GM19193 (cell line): ENCODE measurements around the gene IGSF22.

Experiments
- POLR2A ChIP-seq: IDR thresholded peaks from 4 replicates; pipeline ENCODE4 v1.6.1; 2011; ENCODE audit not compliant: insufficient read depth, insufficient read length; ENCODE audit errors: extremely low read depth

Gene IGSF22

DNA sequence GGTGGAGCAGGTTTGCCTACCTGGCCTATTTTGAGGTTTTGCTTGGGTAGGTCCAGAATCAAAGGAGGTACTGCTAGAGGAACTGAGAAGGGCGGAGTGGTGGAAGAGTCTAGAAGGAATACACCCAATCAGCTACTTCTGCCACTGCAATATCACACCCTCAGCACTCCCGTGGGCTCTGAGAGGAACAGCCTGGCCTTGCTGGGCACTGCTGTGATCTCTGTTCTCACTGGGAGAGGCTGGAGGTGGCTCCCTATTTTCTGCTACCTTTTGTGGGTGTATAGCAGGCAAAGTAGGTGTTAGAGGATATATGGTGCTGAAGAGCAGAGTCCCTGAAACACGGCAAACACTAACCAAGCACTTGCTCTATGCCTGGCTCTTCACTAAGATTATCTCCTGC, 25.0 kb upstream of the IGSF22 start:
- TF ChIP-seq POLR2A: no peak

DNA sequence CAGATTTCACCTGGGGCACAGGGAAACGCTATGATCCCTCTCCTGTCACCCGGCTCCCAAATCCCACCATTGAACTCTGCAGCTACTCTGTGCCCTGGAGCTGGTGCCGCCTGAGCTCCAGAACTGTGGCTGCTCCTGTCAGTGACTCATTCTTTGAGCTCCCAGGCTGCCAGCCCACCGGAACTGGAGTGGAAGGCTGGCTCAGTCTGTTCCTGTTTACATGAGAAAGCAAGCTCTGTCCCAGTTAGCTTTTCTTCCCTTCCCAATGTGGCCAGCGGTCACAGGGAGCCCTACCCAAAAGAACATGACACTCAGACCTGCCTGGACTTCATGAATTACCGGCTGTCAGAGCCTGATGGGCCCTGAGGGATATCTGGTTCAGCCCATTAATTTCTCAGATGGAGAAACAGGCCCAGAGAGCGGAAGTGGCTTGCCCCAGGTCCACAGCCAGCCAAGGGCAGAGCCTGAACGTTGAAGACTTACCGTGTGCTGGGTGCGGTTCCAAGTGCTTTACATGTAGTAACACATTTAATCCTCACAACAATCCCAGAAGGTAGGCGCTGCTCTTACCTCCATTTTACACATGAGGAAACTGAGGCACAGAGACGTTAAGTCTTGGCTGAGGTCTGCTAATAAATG, 23.8 kb upstream of the IGSF22 start:
- TF ChIP-seq POLR2A: no peak

DNA sequence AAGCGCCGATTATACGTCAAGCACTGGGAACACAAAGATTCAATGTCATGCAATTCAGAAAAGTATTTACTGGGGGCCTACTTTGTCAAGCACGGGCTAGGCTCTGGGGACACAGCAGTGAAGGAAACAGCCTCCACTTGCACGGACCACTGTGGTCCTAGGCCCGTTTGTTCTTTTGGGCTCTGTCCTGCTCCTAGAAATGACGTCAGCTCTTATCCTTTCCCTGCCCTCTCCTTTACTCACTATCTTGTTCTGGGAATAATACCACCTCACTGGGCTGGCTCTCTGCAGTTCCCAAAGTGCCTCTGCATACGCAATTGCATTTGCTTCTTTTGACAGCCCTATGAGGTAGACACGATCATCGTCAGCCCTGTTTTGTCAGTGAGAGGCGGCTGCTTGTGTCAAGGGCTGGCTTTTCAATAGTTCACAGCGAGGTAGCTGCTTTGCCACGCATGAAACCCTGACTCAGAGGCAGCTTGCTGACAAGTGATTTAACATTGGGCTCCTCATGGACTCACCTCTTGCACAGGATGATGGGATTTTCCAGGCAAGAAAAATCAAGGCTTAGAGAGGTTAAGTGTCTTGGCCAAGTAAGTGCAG, 22.9 kb upstream of the IGSF22 start:
- no peak for TF ChIP-seq POLR2A

DNA sequence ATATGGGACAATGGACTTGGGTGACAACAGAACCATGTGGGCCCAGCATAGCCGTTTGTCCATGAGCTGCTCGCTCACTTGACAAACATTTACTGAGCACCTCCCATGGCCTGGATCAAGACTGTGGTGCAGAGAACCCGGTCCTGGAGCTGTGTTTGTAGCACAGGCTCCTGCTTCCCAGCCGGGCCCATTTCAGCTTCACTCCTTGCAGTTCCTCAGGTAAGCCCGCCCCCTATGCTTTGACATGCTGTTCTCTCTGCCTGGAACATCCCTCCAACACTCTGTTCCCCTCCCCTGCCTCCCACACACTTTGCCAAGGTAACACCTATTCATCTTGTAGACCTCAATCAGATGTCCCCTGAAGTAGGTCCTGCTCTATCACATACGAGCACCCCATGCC, 19.3 kb upstream of the IGSF22 start:
- no peak for TF ChIP-seq POLR2A

DNA sequence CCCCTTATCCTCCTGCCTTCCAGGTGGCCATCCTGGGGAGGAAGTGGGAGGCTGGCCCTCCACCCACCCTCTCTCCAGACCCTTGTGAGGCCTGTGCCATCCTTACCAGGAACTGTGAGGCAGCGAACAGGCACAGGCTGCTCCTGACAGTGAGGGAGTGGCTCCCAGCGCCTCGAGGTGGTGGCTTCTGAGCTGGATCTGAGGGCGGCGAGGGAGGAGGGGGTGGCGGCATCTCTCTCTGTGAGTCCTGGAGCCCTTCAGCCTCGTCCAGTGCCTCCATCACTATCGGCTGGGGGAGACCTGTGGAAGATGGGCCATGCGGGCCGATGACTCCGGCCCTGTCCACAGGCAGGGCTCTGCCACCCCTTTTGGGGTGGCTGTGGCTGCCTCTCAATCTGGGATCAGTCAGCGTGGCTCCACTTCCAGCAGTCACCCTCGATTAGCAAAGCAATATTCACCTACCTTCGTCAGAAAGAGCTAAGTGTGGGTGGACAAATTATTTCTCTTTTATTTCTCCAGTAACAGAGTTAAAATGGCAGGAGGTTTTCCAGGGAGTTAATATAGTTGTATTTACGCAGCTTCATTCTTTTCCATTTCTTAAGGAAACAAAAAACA, 18.0 kb upstream of the IGSF22 start:
- no peak for TF ChIP-seq POLR2A

DNA sequence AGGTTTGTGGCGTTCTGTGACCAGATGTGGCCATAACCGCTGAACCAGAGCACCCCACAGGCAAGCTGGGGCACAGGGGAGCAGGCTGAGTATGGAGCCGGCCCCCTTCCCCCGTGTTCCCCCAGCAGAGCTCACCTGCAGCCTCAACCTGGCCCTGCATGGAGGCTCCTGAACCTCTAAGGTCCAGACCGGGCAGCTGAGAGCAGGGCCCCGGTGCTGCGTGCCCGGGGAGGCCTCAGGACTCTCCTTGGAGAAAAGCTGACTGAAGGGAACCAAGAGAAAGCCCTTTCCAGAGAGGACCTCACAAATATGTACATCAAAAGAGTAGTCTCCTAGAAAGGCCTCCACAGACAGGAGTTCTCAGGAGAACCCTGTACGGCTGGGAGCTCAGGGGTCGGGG, 17.4 kb upstream of the IGSF22 start:
- TF ChIP-seq POLR2A: no peak

DNA sequence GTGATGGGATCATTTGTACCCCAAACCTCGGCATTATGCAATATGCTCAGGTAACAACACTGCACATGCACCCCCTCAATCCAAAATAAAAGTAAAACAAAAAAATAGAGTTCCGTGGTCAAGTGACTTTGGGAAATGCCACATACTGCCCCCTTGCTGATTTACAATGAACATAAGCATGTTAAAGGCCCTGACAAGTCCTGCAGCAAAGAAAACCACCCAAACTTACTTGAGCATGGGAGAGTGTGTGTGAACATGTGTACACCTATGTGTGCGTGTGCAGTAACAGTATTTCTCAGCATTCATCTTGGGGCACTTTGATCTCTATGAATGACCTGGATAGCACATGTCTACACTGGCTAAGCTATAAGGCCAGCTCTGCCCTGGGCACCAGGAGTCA, 15.8 kb upstream of the IGSF22 start:
- no peak for TF ChIP-seq POLR2A

DNA sequence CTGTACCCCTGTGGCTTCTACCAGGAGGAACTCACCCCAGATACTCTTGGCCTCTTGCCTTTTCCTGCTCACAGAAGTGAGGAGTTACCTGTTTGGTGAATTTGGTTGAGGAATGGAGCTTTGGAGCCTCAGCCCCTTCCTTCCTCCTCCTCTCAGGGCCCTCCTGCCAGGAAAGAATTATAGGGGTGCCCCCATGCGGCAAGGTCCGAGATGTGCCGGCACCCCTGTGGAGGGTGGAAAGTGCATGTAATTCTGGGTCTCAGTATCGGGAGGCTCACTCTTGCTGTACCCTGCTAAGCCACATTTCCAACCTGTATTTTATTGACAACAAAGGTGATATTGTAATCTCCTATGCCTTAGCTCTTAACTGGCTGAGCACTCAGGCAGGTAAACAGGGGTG, 13.7 kb upstream of the IGSF22 start:
- TF ChIP-seq POLR2A: no peak

DNA sequence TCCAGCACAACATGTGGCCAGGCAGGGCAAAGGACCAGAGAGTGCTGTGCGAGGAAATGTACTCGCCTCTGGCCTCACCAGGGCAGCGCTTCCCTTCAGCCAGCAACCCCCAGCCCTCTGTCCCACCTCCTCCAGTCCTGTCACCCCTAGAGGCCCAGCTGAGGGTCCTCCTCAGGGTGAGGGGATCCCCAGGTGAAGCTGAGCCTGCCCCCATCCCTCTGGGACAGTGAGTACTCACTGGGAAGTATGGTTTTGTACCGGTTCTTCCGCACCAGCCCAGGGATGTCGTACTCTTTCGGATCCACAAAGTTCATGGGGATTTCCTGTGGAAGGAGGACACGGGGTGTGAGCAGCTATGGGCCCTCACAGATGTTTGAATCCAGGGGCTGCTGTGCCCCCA, 11.7 kb upstream of the IGSF22 start:
- no peak for TF ChIP-seq POLR2A

DNA sequence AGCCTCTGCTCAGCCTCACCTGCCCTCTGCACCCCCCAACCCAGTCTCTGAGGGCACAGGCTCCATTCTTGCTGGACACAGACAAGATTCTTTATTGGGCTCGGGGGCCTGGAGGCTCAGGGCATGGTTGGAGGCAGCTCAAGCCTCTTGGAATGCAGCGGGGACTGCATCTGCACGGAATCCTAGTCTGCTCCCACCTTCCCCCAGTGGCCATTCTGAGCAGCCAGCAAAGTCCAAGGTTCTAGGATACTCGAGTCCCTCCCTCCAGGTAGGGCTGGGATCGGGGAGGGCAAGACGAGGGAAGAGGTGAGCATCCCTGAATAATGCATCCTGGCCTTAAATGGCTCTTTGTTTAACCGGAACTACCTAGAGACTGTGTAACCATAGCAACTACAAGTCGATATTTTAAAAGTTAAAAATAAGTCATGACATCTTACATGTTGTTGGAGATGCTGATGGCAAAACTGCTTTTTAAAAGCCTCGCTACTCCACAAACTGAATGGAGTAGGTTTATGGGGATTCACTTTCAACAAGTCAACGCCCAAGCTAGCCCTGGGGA, 10.7 kb upstream of the IGSF22 start:
- TF ChIP-seq POLR2A: no peak

DNA sequence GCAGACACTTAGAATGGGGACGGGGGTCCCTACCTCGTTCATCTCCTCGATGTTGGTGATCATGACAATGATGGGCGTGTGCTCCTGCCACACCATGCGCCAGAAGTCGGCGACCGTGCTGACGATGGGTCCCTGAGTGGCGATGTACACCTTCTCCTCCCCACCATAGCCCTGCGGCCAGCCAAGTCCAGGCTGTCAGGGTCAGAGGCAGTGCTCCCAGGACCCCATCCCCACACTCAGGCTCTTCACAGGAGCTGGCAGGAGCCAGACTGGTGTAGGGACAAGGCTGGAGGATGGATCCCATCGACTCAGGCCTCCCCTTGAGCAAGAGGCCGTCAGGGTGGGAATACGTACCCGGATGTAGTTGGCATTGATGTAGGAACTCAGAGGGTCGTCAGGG, 7.2 kb upstream of the IGSF22 start:
- TF ChIP-seq POLR2A: no peak

DNA sequence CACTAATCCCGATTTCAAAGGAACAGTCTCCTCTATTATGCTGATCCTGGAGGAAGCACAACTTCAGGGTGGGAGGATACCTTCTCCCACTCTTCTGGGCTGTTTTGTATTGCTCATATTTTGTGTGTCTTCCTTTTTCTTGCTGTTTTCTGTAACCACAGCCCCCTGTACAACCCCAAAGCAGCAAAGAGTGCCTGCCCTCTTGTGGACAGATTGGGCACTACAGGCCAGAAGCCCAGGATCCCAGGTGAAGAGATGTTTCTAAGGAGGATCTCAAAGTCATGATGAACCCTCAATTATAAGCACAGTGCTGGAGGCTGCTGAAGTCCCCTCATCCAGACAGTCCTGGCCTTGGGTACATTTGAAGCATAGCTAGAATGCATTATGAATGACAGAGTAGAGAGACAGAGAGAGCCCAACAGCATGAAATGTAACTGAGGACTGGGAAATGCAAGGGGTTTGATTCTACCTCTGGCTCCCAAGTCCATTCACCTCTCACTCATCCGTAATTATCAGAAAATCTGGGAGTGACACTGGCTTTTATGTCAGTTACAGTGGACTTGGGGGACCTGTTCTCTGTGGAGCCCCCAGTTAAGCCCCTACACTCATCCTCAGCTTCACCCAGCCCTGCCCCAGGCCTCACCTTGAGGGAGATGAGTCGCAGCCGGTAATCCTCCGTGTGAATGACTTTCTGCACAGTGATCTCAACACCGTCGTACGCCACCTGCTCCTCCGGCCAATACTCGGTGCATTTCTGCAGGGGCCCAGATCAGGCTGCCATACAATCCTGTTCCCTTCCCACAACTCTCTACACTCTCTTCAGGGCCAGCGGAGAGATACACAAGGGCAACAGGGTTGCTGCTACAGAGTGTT, 6.2 kb upstream of the IGSF22 start:
- no peak for TF ChIP-seq POLR2A

DNA sequence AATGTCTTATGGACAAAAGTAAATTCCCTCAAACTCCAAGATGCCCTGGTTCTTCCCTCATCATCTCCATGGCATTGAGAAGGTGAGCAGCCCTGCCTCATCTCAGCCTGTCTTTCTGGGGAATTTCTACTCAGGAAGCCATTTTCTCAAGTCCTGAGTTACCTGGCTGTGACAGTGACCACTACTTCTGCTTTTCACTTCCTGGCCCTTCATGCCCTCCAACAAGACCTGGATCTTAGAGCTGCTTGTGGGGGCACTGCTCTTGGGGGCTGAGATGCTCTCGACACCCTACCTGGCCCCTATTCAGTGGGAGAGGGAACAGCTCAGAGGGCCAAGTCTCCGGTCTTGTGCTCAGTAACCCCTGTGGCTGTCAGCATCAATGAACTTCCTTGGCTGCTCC, 5.5 kb upstream of the IGSF22 start:
- TF ChIP-seq POLR2A: no peak

DNA sequence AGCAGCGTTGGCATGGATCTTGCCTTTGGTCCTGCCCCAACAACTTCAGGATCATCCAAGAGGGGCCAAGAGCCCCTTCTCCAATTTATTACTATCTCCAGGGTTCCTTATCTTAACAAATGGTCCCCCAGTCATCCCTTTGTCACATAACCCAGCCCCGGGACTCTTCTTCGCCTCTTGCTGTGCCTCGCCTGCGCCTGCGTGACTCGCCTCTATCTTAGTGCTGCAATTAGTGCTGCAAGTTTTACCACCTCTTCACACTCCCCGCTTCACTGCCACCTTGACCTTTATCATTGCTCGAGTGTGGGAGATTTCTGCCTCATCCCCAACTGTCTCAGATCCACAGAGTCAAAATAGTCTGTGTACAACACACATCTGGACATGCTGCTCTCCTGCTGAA, 4.0 kb upstream of the IGSF22 start:
- no peak for TF ChIP-seq POLR2A

DNA sequence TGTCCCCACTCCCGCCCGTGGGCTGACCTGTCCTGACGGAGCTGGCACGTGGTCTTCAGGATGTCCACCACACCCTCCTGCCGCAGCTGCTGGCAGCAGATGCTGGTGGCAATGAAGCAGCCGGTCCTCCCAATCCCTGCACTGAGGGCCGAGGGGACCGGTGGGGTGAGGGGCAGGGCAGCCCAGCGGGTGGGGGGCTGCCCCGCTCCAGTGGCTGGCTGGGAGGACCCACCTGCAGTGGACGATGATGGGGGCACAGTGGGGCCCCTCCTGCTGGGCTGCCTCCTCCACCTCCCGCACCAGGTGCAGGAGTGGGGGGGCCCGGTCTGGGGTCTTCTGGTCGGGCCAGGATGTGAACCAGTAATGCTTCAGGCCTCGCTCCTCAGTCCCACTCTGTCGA, 3.4 kb upstream of the IGSF22 start:
- TF ChIP-seq POLR2A: no peak
